ENCODE measurements around the gene IKBKG.

- TF ChIP-seq CTCF (IDR thresholded peaks at IDR 0.05) (no peak), POLR2A (IDR thresholded peaks at IDR 0.05) (no peak), POLR2AphosphoS5 (IDR thresholded peaks at IDR 0.05; ENCODE audit: insufficient read depth in 1 of 2, low read depth in 1 of 2) (no peak)
Measured at GRCh38 chrX:154515090-154515965, 32.1 kb upstream of the IKBKG start.

Measured in vagina (tissue), 2 donors.